Stromal cell of bone marrow (primary cell): ENCODE data around the gene GRIFIN.

ENCODE experiments used
- DNase-seq: peaks from one replicate; pipeline ENCODE4 v3.0.0-alpha.2; 2012; ENCODE audit warnings: low read depth

Gene GRIFIN, protein sequence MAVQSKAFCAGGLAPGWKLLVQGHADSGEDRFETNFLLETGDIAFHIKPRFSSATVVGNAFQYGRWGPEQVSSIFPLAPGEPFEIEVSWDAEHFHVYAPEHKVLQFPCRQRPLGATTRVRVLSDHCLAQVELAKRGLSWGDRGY

GRCh38 chr7:2476298-2476697 lies at the start of gene GRIFIN:
Gene GRIFIN, minus strand, starts transcription at chr7:2476398. Its CDS starts 15 bp downstream, at chr7:2476383.
- DNase-seq: no peak

GRCh38 chr7:2524808-2525657 lies 48.8 kb upstream of the GRIFIN start:
- no peak for DNase-seq

GRCh38 chr7:2523941-2524807 lies 48.0 kb upstream of the GRIFIN start:
- no peak for DNase-seq

DNA sequence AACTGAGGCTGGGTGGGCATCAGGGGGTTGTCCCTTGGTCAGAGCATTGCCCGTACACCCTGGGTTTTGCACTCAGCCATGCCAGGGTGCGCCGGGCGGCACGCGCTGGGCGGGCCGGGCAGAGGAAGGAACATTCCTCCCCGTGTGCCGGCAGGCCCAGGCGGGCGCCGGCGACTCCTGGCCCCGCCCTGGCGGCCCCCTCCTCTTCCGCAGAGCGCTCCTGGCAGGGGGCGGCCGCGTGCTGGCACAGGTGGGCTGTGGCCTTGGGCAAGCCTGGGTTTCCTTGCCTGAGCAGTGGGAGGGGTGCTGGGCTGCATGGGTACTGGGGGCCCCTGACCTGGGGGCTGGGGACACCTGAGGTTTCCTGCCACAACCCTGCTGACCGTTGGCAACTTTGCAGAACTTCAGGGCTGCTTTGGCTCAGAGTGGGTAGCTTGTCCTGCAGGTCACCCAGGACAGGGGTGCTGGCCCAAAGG lies 47.3 kb upstream of the GRIFIN start:
- no peak for DNase-seq

- no peak for DNase-seq
These were observed 46.7 kb upstream of the GRIFIN start for GRCh38 chr7:2522780-2523433.

- no peak for DNase-seq
These were observed 45.9 kb upstream of the GRIFIN start for GRCh38 chr7:2521952-2522591.

- DNase-seq: no peak
These were observed 45.1 kb upstream of the GRIFIN start for GRCh38 chr7:2521341-2521745.

DNA sequence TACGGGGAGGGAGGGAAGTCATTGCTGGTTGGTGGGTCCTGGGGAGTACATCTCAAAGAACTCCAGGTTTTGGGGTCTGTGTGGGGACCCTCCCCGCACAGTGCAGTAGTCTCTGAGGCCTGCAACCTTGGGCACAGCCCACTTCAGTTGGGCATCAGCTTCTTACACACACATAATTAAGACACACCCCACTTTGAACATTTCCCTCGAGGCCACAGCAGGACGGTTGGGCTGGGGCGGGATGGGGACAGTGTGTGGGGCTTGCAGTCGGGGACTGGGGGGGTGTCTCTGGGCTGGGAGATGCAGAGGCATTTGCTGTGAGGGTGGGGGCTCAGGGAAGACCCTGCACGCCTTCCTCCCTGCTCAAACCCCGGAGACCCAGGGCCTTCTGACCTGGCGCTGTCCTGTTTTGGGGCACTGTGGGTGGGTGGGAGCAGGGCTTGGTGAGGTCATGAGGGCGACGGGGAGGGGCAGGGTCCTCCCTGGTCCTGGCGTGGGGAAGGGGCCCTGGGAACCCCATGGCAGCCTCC lies 44.6 kb upstream of the GRIFIN start:
- no peak for DNase-seq

DNA sequence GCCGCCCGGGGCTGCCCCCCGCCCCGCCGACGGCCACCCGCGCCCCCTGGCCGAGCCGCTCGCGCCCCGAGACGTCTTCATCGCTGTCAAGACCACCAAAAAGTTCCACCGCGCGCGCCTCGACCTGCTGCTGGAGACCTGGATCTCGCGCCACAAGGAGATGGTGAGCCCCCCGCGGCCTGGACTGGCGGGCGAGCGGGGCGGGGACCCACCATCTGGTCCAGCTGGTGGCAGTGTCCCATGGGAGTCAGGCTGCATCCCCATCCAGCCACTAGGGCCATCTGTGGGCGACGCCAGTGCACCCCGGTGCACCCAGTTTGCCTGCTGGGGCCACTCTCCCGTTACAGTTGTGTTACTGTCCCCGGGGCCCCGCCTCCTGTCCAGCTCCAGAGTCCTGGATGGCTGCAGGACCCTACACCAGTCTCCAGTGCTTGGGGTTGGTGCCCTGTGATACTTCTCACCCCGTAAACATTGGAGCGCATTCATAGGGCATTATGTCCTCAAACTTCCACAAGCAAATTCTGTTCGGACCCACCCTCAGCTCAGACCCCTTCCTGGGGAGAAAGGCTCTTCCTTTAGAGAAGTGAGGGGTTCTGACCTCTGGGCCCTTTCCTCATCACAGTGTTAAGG lies 44.0 kb upstream of the GRIFIN start:
- no peak for DNase-seq

DNA sequence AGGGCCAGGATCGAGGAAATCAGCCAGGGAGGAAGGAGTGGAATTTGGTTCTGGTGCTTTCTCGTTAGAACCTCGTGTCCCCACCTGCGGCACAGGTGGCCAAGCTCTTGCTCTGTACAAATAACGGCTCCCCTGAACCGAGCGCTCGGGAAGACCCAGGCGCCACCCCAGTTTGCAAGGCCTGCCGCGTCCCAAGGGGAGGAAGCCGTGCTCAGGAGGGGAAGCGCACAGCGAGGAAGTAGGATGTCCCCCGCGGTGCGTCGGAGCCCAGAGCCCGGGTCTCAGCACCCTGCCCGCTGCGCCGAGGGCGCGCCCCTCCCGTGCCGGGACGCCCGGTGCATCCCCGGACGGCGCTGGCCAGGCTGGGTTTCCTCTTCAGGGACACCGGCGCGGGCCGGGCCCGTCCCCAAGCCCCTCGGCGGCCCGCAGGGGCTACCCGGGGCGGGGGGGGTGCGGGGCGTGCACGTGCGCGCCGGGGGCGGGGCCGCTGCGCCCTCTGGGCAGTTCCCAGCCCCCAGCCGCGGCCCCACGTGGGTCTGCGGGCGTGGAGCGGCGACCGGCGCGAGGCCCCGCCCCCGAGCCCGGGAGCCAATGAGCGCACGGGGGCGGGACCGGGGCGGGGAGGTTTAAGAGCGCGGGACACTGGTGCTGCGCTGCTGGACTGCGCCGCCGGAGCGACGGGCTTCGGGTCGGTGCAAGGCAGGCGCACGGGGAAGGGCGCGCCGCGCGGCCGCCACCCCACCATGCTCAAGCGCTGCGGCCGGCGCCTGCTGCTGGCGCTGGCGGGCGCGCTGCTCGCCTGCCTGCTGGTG lies 43.1 kb upstream of the GRIFIN start, which contains the start of gene LFNG:
LFNG (plus strand) TSS at position 656 of the 812 bp plus-strand sequence; CDS start at position 744, 88 bp downstream.
- peak; percentile 72 for DNase-seq

- DNase-seq: no peak
These were observed 42.5 kb upstream of the GRIFIN start for GRCh38 chr7:2518737-2519118.

GRCh38 chr7:2517678-2518507 lies 41.7 kb upstream of the GRIFIN start:
- DNase-seq: no peak

GRCh38 chr7:2517026-2517425 lies 40.8 kb upstream of the GRIFIN start:
- DNase-seq: peak; percentile 76

GRCh38 chr7:2516194-2516555 lies 40.0 kb upstream of the GRIFIN start:
- DNase-seq: no peak

DNA sequence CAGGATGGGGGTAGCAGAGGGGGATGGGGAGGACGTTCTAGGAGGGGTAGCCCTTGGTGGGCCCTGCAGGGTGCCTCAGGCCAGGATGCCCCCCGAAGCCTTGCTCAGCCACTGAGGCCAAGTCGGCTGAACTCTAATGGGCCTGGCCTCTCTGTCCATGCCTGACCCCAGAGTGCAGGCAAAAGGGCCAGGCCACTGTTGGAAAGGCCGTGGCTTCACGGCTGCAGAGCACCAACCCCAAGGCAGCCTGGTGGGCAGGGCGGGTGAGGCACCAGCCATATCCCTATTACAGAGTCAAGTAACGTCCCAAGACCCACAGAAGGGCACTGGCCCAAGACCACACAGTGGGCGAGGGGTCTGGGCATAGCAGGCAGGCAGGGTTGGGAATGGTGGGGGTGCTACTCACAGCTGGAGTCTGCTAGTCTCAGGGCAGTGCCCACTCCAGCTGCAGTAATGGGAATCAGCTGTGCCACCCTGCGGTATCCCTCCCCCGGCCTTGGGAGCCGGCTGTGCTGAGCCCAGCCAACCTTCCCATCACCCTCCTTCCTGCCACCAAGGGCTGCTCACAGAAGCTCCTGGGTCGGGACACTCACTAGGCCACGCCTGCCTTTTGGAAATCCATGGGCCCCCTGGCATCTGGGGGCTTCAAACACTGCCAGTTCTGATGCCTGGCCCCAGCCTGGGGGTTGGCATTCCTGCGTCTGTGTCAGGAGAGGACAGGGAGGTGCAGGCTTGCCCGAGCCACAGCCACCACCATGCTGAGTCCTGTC lies 39.4 kb upstream of the GRIFIN start:
- no peak for DNase-seq

GRCh38 chr7:2514473-2515423 lies 38.5 kb upstream of the GRIFIN start:
- DNase-seq: no peak

GRCh38 chr7:2513702-2514101 lies 37.5 kb upstream of the GRIFIN start:
- DNase-seq: no peak
